Gastroesophageal sphincter (tissue), 4 donors: ENCODE results near the gene NEK1. TPM values are rescaled to one million over a fixed set of nuclear protein-coding genes. Genes with fewer than 3 reads are reported as not detected.
A peak's percentile ranks its signal among the peaks of the same experiment; 100 is the strongest.

Experiments used
- ATAC-seq: fragments of 150-250 bp; one replicate; pipeline ENCODE4 v1.9.1; 2016; ENCODE audit warnings: mild to moderate bottlenecking, moderate library complexity
- H3K27ac ChIP-seq, 4 donors: fragments of 200-600 bp; sonication (generic) in 3 of 4; 1 replicate in 3 of 4; 2 replicates in 1 of 4; pipeline ENCODE4 v1.5.1; 2016 to 2019
- H3K27me3 ChIP-seq: fragments of 200-600 bp; sonication (generic); one replicate; pipeline ENCODE4 v1.5.1; 2019
- H3K36me3 ChIP-seq, 2 donors: fragments of 200-600 bp; sonication (generic); one replicate each; pipeline ENCODE4 v1.5.1; 2019; ENCODE audit warnings: control low read depth in 1 of 2
- H3K4me1 ChIP-seq, 3 donors: fragments of 200-600 bp; sonication (generic); 1 replicate in 2 of 3; 2 replicates in 1 of 3; pipeline ENCODE4 v1.5.1; 2016 to 2019; ENCODE audit warnings: control low read depth in 2 of 3
- H3K4me3 ChIP-seq, 2 donors: fragments of 200-600 bp; sonication (generic); one replicate each; pipeline ENCODE4 v1.5.1; 2019; ENCODE audit warnings: mild to moderate bottlenecking in 1 of 2, moderate library complexity in 1 of 2
- H3K9me3 ChIP-seq, 3 donors: fragments of 200-600 bp; sonication (generic); one replicate each; pipeline ENCODE4 v1.5.1; 2017 to 2019; ENCODE audit warnings: control low read depth in 2 of 3
- CTCF ChIP-seq, 4 experiments: fragments of 200-600 bp in 2 of 4; fragments of 450-650 bp in 2 of 4; sonication (generic) in 1 of 4; IDR thresholded peaks; one replicate each; pipeline ENCODE4 v1.5.1; 2017 to 2019; ENCODE audit warnings: antibody characterized with exemption in 4 of 4, mild to moderate bottlenecking in 2 of 4, moderate library complexity in 2 of 4
- EP300 ChIP-seq: sonication (generic); formaldehyde crosslinking; IDR thresholded peaks from one replicate; pipeline ENCODE4 v1.6.1; 2017; ENCODE audit warnings: antibody characterized with exemption, mild to moderate bottlenecking
- POLR2A ChIP-seq, 2 donors: fragments of 450-650 bp; IDR thresholded peaks; one replicate each; pipeline ENCODE4 v1.6.1; 2017; ENCODE audit warnings: antibody characterized with exemption in 2 of 2, mild to moderate bottlenecking in 2 of 2, moderate library complexity in 1 of 2
- POLR2AphosphoS5 ChIP-seq: sonication (generic); formaldehyde crosslinking; IDR thresholded peaks from one replicate; pipeline ENCODE4 v1.6.1; 2017; ENCODE audit warnings: antibody characterized with exemption
- WGBS, 2 donors: methylation state at CpG; one replicate each; pipeline ENCODE4 v1.1.5; 2018; ENCODE audit warnings: low coverage in 1 of 2; 5-methylcytosine and 5-hydroxymethylcytosine counted together
- total RNA-seq, 4 donors: library from RNA; depleted of rRNA; stranded (reverse); fragments of >200 nt; gene quantifications; one replicate each; pipeline ENCODE4 v1.1.0, GENCODE V29; 2016

The NEK1 gene
- total RNA-seq, 4 donors from 2014 or later: 9.1 to 21.4 (median 12.3) TPM

- Histone ChIP-seq H3K27me3 (no peaks in the 10 kb centered on the region), H3K36me3 (no peaks in the 10 kb centered on the region), H3K4me3 (peak overlapping the region; percentile 71 to 77), H3K27ac (peak overlapping the region; percentile 88 to 96 (median 96)), H3K4me1 (peaks cover 0 to 29% (median 9%) of the 10 kb centered on the region in 3 donors), H3K9me3 (no peaks in the 10 kb centered on the region)
- no peak for TF ChIP-seq POLR2AphosphoS5
- peak; percentile 45 to 79 (median 60) for TF ChIP-seq CTCF (IDR thresholded peaks at IDR 0.05)
- TF ChIP-seq POLR2A (IDR thresholded peaks at IDR 0.05): no peak
- TF ChIP-seq EP300: no peak
- WGBS, 2 donors: 2 to 7% methylated on average over 3 to 9 of the region's 9 CpGs
- peak; percentile 54 for ATAC-seq
These were observed 782 bp upstream of the NEK1 start for GRCh38 chr4:169612871-169613859.

- H3K9me3 ChIP-seq: no peaks in the 10 kb centered on the region
- H3K27me3 ChIP-seq: no peaks in the 10 kb centered on the region
- TF ChIP-seq CTCF (IDR thresholded peaks at IDR 0.05) (no peak), POLR2AphosphoS5 (no peak), POLR2A (IDR thresholded peaks at IDR 0.05) (no peak), EP300 (no peak)
- peak overlapping the region; percentile 71 to 77 for H3K4me3 ChIP-seq
- peaks cover 0 to 29% (median 9%) of the 10 kb centered on the region in 3 donors for H3K4me1 ChIP-seq
- WGBS, 2 donors: 34 to 58% methylated on average over 3 to 4 of the region's 4 CpGs
- peaks cover 0 to 3% of the 10 kb centered on the region in 2 donors for H3K36me3 ChIP-seq
- ATAC-seq: no peak
- peak overlapping the region in 3 of 4 donors; percentile 6 to 96 (median 95) for H3K27ac ChIP-seq
These were observed 1.2 kb downstream of the NEK1 start for GRCh38 chr4:169611157-169611556.

GRCh38 chr4:169604903-169605331 lies 7.5 kb downstream of the NEK1 start:
- H3K9me3 ChIP-seq: no peaks in the 10 kb centered on the region
- 74 to 85% methylated on average over 1 of the region's 1 CpG for WGBS, 2 donors
- H3K27ac ChIP-seq: peak overlapping the region in 2 of 4 donors; percentile 17 to 31
- H3K36me3 ChIP-seq: peaks cover 0 to 25% of the 10 kb centered on the region in 2 donors
- ATAC-seq: no peak
- TF ChIP-seq CTCF (IDR thresholded peaks at IDR 0.05) (no peak), POLR2A (IDR thresholded peaks at IDR 0.05) (no peak), POLR2AphosphoS5 (no peak), EP300 (no peak)
- H3K27me3 ChIP-seq: no peaks in the 10 kb centered on the region
- peaks cover 0 to 14% (median 5%) of the 10 kb centered on the region in 3 donors for H3K4me1 ChIP-seq
- H3K4me3 ChIP-seq: no peak overlapping the region

- no peak for ATAC-seq
- TF ChIP-seq EP300 (no peak), POLR2A (IDR thresholded peaks at IDR 0.05) (no peak), POLR2AphosphoS5 (no peak), CTCF (IDR thresholded peaks at IDR 0.05) (no peak)
- H3K27ac ChIP-seq: peak overlapping the region in 2 of 4 donors; percentile 17 to 31
These were observed 8.1 kb downstream of the NEK1 start for GRCh38 chr4:169604131-169604900.

More at GRCh38 chr4:169604131-169604900, 8.1 kb downstream of the NEK1 start:
- WGBS, 2 donors: 0 to 46% methylated on average over 1 of the region's 1 CpG
- no peaks in the 10 kb centered on the region for H3K9me3 ChIP-seq
- H3K4me1 ChIP-seq: peaks cover 0 to 12% (median 5%) of the 10 kb centered on the region in 3 donors
- H3K36me3 ChIP-seq: peaks cover 0 to 31% of the 10 kb centered on the region in 2 donors
- no peaks in the 10 kb centered on the region for H3K27me3 ChIP-seq
- H3K4me3 ChIP-seq: no peak overlapping the region
